KOPT-K1 (cell line): Measurements from ENCODE around the gene ZFP64.

Experiments used
- H3K27ac ChIP-seq: fragments of 200-600 bp; sonication (generic); 2 replicates; pipeline ENCODE4 v1.5.1; 2016; ENCODE audit warnings: antibody characterized with exemption, mild to moderate bottlenecking, low read depth, low read length; ENCODE audit not compliant: poor library complexity, severe bottlenecking
- H3K36me3 ChIP-seq: fragments of 200-600 bp; sonication (generic); 2 replicates; pipeline ENCODE4 v1.5.1; 2017; ENCODE audit warnings: antibody characterized with exemption, mild to moderate bottlenecking, low read length, moderate library complexity; ENCODE audit not compliant: insufficient read depth
- H3K9me3 ChIP-seq: fragments of 200-600 bp; sonication (generic); 2 replicates; pipeline ENCODE4 v1.5.1; 2017; ENCODE audit warnings: antibody characterized with exemption, low read length, mild to moderate bottlenecking; ENCODE audit not compliant: insufficient read depth, poor library complexity, severe bottlenecking

The ZFP64 gene

DNA sequence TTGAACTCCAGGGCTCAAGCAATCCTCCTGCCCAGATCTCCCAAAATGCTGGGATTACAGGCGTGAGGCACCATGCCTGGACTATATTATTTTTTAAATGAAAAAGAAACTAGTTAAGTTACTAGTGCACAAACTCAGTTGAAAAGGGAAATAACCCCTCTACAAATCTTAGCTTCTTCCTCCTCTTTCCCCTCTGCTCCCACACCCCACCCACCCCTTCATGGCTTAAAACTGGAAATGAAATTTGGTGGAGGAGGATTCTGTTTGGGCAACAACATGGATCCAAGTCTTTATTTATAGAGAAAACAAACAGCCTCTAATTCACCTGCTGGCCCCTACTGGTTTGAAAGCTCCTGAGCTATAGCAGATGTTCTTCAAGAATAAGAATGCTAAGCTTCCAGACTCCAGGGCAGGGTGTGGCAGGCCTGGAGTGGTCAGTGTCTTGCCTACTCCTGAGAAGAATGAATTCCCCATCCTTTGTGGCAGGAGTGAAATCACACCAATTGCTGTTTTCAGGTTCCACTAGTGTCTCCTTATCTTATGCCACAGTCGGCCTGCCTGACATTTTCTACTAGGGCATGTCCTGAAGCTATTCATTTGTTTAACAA is 73.5 kb downstream of the ZFP64 start:
- Histone ChIP-seq H3K9me3 (no peaks in the 10 kb centered on the region), H3K36me3 (no peaks in the 10 kb centered on the region), H3K27ac (no peak overlapping the region)

DNA sequence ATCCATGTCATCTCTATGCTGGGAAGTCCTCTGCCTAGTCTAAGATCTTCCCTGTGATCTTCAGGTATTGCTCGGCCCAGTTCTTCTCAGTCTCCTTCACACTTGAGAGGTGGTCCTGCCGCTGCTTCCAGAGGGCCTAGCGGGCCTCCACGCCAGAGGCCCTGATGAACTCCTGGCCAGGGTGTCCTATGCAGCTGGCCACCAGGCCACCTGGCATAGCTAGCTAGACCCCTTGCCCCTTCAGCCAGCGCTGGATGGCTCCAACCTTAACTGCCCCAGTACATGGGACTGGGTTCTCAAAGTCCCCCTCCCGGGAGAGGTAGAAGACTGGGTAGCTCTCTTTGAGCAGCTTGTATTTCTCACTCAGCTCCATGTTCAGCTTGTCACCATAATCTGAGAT is 81.1 kb downstream of the ZFP64 start:
- Histone ChIP-seq H3K27ac (no peak overlapping the region), H3K9me3 (peaks cover 9% of the 10 kb centered on the region), H3K36me3 (no peaks in the 10 kb centered on the region)

GRCh38 chr20:52105442-52106422 is 85.8 kb downstream of the ZFP64 start:
- H3K27ac ChIP-seq = no peak overlapping the region
- peaks cover 22% of the 10 kb centered on the region for H3K9me3 ChIP-seq
- H3K36me3 ChIP-seq = no peaks in the 10 kb centered on the region

DNA sequence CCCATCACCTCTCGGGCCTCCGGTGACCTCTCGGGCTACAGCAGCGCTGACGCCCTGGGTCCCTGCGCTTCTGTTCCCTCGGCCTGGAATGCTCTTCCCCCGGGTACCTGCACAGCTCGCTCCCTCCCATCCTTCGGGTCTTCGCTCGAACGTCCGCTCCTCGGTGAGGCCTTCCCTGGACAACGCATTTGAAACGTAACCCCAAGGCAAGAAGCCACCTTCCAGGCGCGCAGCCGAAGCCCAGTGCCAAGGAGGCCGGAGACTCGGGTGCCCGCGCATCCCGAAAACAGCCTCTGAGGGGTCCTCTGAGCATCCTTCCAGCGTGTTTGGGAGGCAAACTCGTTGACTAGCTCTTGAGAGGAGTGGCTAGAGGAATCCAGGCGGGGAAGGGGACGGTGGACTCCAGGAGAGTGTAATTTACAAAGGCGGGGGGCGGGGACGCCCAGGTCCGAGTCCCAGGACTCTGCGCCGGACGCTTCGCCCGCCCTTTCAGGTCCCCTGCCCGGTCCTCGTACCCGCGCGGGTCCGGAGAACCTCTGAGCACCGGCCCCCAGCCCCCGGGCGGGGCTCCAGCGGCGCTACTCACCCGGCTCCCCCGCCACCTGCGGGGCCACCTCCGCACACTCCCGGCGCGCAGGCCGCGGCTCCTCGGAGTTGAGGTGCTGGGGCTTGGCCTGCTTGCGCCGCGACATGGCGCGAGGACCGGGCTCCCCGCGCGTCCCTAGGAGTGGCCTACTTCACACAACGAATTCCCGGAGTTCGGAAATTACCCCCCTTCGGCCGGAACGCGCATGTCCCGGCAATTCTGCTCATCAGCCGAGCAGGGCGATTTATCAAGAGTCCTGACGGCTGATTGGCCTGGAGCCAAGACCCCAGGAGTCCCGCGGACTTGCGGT is 86.8 kb downstream of the ZFP64 start:
- H3K36me3 ChIP-seq = no peaks in the 10 kb centered on the region
- H3K9me3 ChIP-seq = peaks cover 22% of the 10 kb centered on the region
- H3K27ac ChIP-seq = no peak overlapping the region

- Histone ChIP-seq H3K36me3 (no peaks in the 10 kb centered on the region), H3K9me3 (peaks cover 22% of the 10 kb centered on the region), H3K27ac (no peak overlapping the region)
These were observed 87.5 kb downstream of the ZFP64 start for GRCh38 chr20:52103913-52104545.

GRCh38 chr20:52103335-52103912 is 88.2 kb downstream of the ZFP64 start:
- peaks cover 22% of the 10 kb centered on the region for H3K9me3 ChIP-seq
- H3K27ac ChIP-seq = no peak overlapping the region
- no peaks in the 10 kb centered on the region for H3K36me3 ChIP-seq

GRCh38 chr20:52102559-52102958 is 89.0 kb downstream of the ZFP64 start:
- Histone ChIP-seq H3K36me3 (no peaks in the 10 kb centered on the region), H3K9me3 (peaks cover 22% of the 10 kb centered on the region), H3K27ac (no peak overlapping the region)

GRCh38 chr20:52102126-52102525 is 89.5 kb downstream of the ZFP64 start:
- no peak overlapping the region for H3K27ac ChIP-seq
- H3K36me3 ChIP-seq = no peaks in the 10 kb centered on the region
- peaks cover 22% of the 10 kb centered on the region for H3K9me3 ChIP-seq
